ENCODE data around the gene MCTP1.

MCTP1 gene

GRCh38 chr5:94761055-94761454 is 523.8 kb downstream of the MCTP1 start:
- Histone ChIP-seq H3K27me3 (no peaks in the 10 kb centered on the region), H3K36me3 (no peaks in the 10 kb centered on the region), H3K9me3 (no peaks in the 10 kb centered on the region), H3K4me1 (no peaks in the 10 kb centered on the region), H3K4me3 (ENCODE audit: low read depth, low read length) (no peak overlapping the region)
- TF ChIP-seq CTCF (IDR thresholded peaks at IDR 0.05; ENCODE audit: low read depth, low read length): no peak
- no peak for DNase-seq

GRCh38 chr5:94759961-94760360 is 524.9 kb downstream of the MCTP1 start:
- H3K9me3 ChIP-seq: no peaks in the 10 kb centered on the region

GRCh38 chr5:94759022-94759421 is 525.9 kb downstream of the MCTP1 start:
- Histone ChIP-seq H3K4me1 (no peaks in the 10 kb centered on the region), H3K27me3 (no peaks in the 10 kb centered on the region), H3K36me3 (no peaks in the 10 kb centered on the region), H3K4me3 (ENCODE audit: low read depth, low read length) (no peak overlapping the region), H3K9me3 (no peaks in the 10 kb centered on the region)
- no peak for TF ChIP-seq CTCF (IDR thresholded peaks at IDR 0.05; ENCODE audit: low read depth, low read length)
- no peak for DNase-seq

More at GRCh38 chr5:94759961-94760360, 524.9 kb downstream of the MCTP1 start:
- H3K4me3 ChIP-seq (ENCODE audit: low read depth, low read length): no peak overlapping the region
- TF ChIP-seq CTCF (IDR thresholded peaks at IDR 0.05; ENCODE audit: low read depth, low read length): no peak
- no peak for DNase-seq
- no peaks in the 10 kb centered on the region for H3K36me3 ChIP-seq
- H3K4me1 ChIP-seq: no peaks in the 10 kb centered on the region
- H3K27me3 ChIP-seq: no peaks in the 10 kb centered on the region

GRCh38 chr5:94754824-94755223 is 530.1 kb downstream of the MCTP1 start:
- no peaks in the 10 kb centered on the region for H3K36me3 ChIP-seq
- H3K4me3 ChIP-seq (ENCODE audit: low read depth, low read length): no peak overlapping the region
- H3K9me3 ChIP-seq: no peaks in the 10 kb centered on the region
- no peak for DNase-seq
- no peaks in the 10 kb centered on the region for H3K27me3 ChIP-seq
- TF ChIP-seq CTCF (IDR thresholded peaks at IDR 0.05; ENCODE audit: low read depth, low read length): no peak
- no peaks in the 10 kb centered on the region for H3K4me1 ChIP-seq

GRCh38 chr5:94751460-94751859 is 533.4 kb downstream of the MCTP1 start:
- H3K4me3 ChIP-seq (ENCODE audit: low read depth, low read length): no peak overlapping the region
- no peaks in the 10 kb centered on the region for H3K9me3 ChIP-seq

GRCh38 chr5:94750681-94751080 is 534.2 kb downstream of the MCTP1 start:
- no peaks in the 10 kb centered on the region for H3K27me3 ChIP-seq
- TF ChIP-seq CTCF (IDR thresholded peaks at IDR 0.05; ENCODE audit: low read depth, low read length): no peak
- no peaks in the 10 kb centered on the region for H3K9me3 ChIP-seq
- no peak overlapping the region for H3K4me3 ChIP-seq (ENCODE audit: low read depth, low read length)
- no peaks in the 10 kb centered on the region for H3K4me1 ChIP-seq
- no peaks in the 10 kb centered on the region for H3K36me3 ChIP-seq
- DNase-seq: no peak

More at GRCh38 chr5:94751460-94751859, 533.4 kb downstream of the MCTP1 start:
- Histone ChIP-seq H3K27me3 (no peaks in the 10 kb centered on the region), H3K36me3 (no peaks in the 10 kb centered on the region), H3K4me1 (no peaks in the 10 kb centered on the region)
- no peak for DNase-seq
- no peak for TF ChIP-seq CTCF (IDR thresholded peaks at IDR 0.05; ENCODE audit: low read depth, low read length)

Measured in BE2C (cell line).